Lung (tissue), 16 donors: ENCODE results near the gene OR11H6. TPM values are rescaled to one million over a fixed set of nuclear protein-coding genes. Genes with fewer than 3 reads are reported as not detected.
"Not testable (repeated sequence)": the region's sequence is repeated elsewhere in the genome, so short reads cannot be mapped to it uniquely, and the experiment has no call there.

ENCODE experiments used
- ATAC-seq: fragments of 200-7000 bp; cut with Tn5 transposase; one replicate; pipeline ENCODE4 v1.9.1; 2020; ENCODE audit warnings: moderate number of reproducible peaks; ENCODE audit not compliant: insufficient read depth, low FRiP score
- DNase-seq, 3 donors: peaks; one replicate each; pipeline ENCODE4 v3.0.0-alpha.2; 2013 to 2017
- H3K27ac ChIP-seq, 2 donors: one replicate each; pipeline ENCODE4 v1.5.1; 2013; ENCODE audit warnings: mild to moderate bottlenecking in 2 of 2, moderate library complexity in 2 of 2, control low read depth in 1 of 2, inconsistent platforms in 1 of 2, low read depth in 1 of 2, low read length in 1 of 2
- H3K27me3 ChIP-seq, 3 donors: one replicate each; pipeline ENCODE4 v1.5.1; 2013; ENCODE audit warnings: low read length in 2 of 3; ENCODE audit not compliant: control insufficient read depth in 3 of 3, insufficient read depth in 3 of 3
- H3K36me3 ChIP-seq, 4 donors: one replicate each; pipeline ENCODE4 v1.5.1; 2013; ENCODE audit warnings: low read length in 4 of 4, mild to moderate bottlenecking in 1 of 4, moderate library complexity in 1 of 4; ENCODE audit not compliant: control insufficient read depth in 4 of 4, insufficient read depth in 4 of 4
- H3K4me1 ChIP-seq, 5 donors: one replicate each; pipeline ENCODE4 v1.5.1; 2013; ENCODE audit warnings: low read length in 5 of 5, mild to moderate bottlenecking in 2 of 5, moderate library complexity in 1 of 5; ENCODE audit not compliant: control insufficient read depth in 5 of 5, insufficient read depth in 5 of 5
- H3K4me3 ChIP-seq: one replicate; pipeline ENCODE4 v1.5.1; 2013; ENCODE audit warnings: mild to moderate bottlenecking, control low read depth, moderate library complexity
- H3K9ac ChIP-seq, 2 donors: one replicate each; pipeline ENCODE4 v1.5.1; 2013; ENCODE audit warnings: low read length in 2 of 2, control low read depth in 1 of 2; ENCODE audit not compliant: insufficient read depth in 1 of 2
- H3K9me3 ChIP-seq, 4 donors: one replicate each; pipeline ENCODE4 v1.5.1; 2013; ENCODE audit warnings: low read length in 3 of 4, mild to moderate bottlenecking in 1 of 4, moderate library complexity in 1 of 4; ENCODE audit not compliant: control insufficient read depth in 4 of 4, insufficient read depth in 3 of 4
- WGBS, 2 donors: extraction: QIAGEN DNeasy Blood & Tissue Kit; methylation state at CpG; one replicate each; pipeline ENCODE4 v1.1.7; 2013; 5-methylcytosine and 5-hydroxymethylcytosine counted together
- long read RNA-seq, 5 donors: transcript quantifications; one replicate each; lab custom pipeline, GENCODE V29; 2026
- polyA plus RNA-seq, 2 donors: library from polyadenylated mRNA; stranded (reverse); fragments of 200-250 nt; gene quantifications; one replicate each; pipeline ENCODE4 v1.2.1, GENCODE V29; 2013
- total RNA-seq, 2 donors: library from RNA; depleted of rRNA in 1 of 2; stranded (reverse); fragments of >200 nt in 1 of 2; gene quantifications; one replicate each; pipeline ENCODE4 v1.2.1, GENCODE V29; 2014 to 2021
- TF ChIP-seq, protein P1 (sequence below): IDR thresholded peaks from 2 replicates; pipeline ENCODE4 v1.5.1; 2012; ENCODE audit warnings: mild to moderate bottlenecking; ENCODE audit errors: control extremely low read depth, extremely low read depth
- donor health status: control.
- donor health status: control.
- donor health status: Bipolar disorder and iron deficiency.
- donor health status: healthy.
- donor health status: DM: yes; HTN: yes; CAD: no.

Gene OR11H6, protein sequence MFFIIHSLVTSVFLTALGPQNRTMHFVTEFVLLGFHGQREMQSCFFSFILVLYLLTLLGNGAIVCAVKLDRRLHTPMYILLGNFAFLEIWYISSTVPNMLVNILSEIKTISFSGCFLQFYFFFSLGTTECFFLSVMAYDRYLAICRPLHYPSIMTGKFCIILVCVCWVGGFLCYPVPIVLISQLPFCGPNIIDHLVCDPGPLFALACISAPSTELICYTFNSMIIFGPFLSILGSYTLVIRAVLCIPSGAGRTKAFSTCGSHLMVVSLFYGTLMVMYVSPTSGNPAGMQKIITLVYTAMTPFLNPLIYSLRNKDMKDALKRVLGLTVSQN
- total RNA-seq (not detected), polyA plus RNA-seq (not detected)
- long read RNA-seq, donor 1 = 0 reads
- long read RNA-seq, donor 2 = 0 reads
- long read RNA-seq, donor 3 = 0 reads
- long read RNA-seq, donor 4 = 0 reads
- long read RNA-seq, donor 5 = 0 reads

DNA sequence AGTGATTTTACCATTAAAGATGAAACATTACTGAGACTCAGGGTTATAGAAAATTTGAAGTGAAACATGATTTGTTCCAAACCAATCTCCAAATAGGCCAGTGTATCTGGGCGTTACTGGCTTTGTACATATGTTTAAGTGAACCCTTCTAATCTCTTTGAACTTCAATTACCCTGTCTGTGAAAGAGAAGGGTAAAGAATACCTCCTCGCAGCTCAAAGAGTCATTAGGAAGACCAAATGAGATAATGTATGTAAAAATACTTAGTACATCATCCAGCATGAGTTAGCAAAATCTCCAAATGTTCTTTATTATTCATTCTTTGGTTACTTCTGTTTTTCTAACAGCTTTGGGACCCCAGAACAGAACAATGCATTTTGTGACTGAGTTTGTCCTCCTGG lies at the start of gene OR11H6:
Gene OR11H6, plus strand, starts transcription at position 301 of the 400 bp plus-strand sequence. Its CDS starts 0 bp downstream, at position 301.
- Histone ChIP-seq H3K4me1 (no peaks in the 10 kb centered on the region), H3K36me3 (no peaks in the 10 kb centered on the region), H3K9me3 (peaks cover 0 to 3% (median under 1%) of the 10 kb centered on the region in 4 donors), H3K27me3 (no peaks in the 10 kb centered on the region), H3K27ac (no peak within 1 kb of the TSS), H3K4me3 (no peak within 1 kb of the TSS), H3K9ac (no peak within 1 kb of the TSS)
- TF ChIP-seq, protein P1, sequence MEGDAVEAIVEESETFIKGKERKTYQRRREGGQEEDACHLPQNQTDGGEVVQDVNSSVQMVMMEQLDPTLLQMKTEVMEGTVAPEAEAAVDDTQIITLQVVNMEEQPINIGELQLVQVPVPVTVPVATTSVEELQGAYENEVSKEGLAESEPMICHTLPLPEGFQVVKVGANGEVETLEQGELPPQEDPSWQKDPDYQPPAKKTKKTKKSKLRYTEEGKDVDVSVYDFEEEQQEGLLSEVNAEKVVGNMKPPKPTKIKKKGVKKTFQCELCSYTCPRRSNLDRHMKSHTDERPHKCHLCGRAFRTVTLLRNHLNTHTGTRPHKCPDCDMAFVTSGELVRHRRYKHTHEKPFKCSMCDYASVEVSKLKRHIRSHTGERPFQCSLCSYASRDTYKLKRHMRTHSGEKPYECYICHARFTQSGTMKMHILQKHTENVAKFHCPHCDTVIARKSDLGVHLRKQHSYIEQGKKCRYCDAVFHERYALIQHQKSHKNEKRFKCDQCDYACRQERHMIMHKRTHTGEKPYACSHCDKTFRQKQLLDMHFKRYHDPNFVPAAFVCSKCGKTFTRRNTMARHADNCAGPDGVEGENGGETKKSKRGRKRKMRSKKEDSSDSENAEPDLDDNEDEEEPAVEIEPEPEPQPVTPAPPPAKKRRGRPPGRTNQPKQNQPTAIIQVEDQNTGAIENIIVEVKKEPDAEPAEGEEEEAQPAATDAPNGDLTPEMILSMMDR = no peak
- WGBS, 2 donors = 43 to 50% methylated on average over 2 of the region's 2 CpGs
- ATAC-seq (no peak), DNase-seq (no peak)

DNA sequence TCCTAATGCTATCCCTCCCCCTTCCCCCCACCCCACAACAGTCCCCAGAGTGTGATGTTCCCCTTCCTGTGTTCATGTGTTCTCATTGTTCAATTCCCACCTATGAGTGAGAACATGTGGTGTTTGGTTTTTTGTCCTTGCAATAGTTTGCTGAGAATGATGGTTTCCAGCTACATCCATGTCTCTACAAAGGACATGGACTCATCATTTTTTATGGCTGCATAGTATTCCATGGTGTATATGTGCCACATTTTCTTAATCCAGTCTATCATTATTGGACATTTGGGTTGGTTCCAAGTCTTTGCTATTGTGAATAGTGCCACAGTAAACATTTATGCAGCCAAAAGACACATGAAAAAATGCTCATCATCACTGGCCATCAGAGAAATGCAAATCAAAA lies 49.3 kb upstream of the OR11H6 start:
- DNase-seq, H3K4me1 ChIP-seq, H3K9ac ChIP-seq, H3K4me3 ChIP-seq, H3K9me3 ChIP-seq, H3K27me3 ChIP-seq, H3K27ac ChIP-seq, H3K36me3 ChIP-seq, ATAC-seq: not testable (repeated sequence)

DNA sequence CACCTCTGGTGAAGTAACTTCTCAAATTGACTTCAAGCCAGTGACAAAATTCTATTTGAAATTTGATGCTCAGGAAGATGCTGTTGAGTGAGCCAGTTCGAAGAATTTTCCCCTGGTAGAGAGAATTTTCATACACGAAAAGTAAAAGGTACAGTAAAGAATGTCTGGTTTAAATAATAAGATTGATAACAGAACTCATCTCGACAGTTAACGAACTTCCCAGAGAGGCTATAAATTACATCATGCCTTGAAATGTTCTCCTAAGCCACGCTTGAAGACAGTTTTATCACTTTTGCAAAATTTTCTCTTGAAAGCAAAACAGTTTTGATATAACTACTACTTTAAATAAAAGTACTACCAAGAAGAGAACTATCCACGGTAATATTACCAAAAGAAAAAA lies 47.2 kb upstream of the OR11H6 start:
- WGBS, 2 donors = 64 to 73% methylated on average over 6 of the region's 6 CpGs

DNA sequence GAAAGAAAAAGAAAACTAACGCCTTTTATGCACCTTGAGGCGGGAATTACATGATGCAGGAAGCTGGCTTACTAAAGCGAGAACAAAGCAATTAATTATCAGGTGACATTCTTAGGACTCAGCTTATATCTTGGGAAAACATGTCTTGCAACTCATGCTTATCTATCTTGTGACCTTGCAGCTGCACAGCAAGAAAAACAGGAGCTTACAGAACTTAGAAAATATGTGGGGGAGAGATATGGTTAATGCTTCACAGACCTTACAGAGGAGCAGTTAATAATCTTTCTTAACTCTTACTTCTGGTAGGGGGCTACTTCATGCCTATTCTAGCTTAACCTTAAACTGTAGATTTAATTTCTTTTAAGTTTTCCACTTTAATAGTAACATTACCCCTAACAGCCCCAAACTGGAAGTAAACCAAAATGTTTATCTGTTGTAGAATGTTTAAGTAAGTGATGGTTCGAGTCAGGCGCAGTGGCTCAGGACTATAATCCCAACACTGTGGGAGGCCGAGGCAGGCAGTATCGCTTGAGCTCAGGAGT lies 46.0 kb upstream of the OR11H6 start:
- Histone ChIP-seq H3K9ac (no peak overlapping the region), H3K27me3 (no peaks in the 10 kb centered on the region), H3K4me1 (no peaks in the 10 kb centered on the region), H3K27ac (no peak overlapping the region), H3K9me3 (peaks cover 0 to 5% (median 3%) of the 10 kb centered on the region in 4 donors), H3K36me3 (no peaks in the 10 kb centered on the region), H3K4me3 (no peak overlapping the region)
- TF ChIP-seq, protein P1 = no peak
- ATAC-seq (no peak), DNase-seq (no peak)
- WGBS, 2 donors = 74 to 81% methylated on average over 7 of the region's 7 CpGs

More for the DNA sequence above, 47.2 kb upstream of the OR11H6 start:
- TF ChIP-seq, protein P1 = no peak
- H3K4me1 ChIP-seq = no peaks in the 10 kb centered on the region
- no peaks in the 10 kb centered on the region for H3K36me3 ChIP-seq
- H3K4me3 ChIP-seq = no peak overlapping the region
- H3K9ac ChIP-seq = no peak overlapping the region
- H3K27ac ChIP-seq = no peak overlapping the region
- no peak for ATAC-seq
- peaks cover 0 to 5% (median 3%) of the 10 kb centered on the region in 4 donors for H3K9me3 ChIP-seq
- no peak for DNase-seq
- H3K27me3 ChIP-seq = no peaks in the 10 kb centered on the region
